Astrocyte of the hippocampus (primary cell): ENCODE measurements around the gene RNF14.
A peak's percentile ranks its signal among the peaks of the same experiment; 100 is the strongest.

Experiments used
- DNase-seq: peaks from one replicate; pipeline ENCODE4 v3.0.0; 2011; ENCODE audit warnings: low read depth, low spot score

Gene RNF14

DNA sequence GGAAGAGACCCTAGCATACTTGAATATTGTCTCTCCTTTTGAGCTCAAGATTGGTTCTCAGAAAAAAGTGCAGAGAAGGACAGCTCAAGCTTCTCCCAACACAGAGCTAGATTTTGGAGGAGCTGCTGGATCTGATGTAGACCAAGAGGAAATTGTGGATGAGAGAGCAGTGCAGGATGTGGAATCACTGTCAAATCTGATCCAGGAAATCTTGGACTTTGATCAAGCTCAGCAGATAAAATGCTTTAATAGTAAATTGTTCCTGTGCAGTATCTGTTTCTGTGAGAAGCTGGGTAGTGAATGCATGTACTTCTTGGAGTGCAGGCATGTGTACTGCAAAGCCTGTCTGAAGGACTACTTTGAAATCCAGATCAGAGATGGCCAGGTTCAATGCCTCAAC, 9.5 kb downstream of the RNF14 start:
- no peak for DNase-seq

DNA sequence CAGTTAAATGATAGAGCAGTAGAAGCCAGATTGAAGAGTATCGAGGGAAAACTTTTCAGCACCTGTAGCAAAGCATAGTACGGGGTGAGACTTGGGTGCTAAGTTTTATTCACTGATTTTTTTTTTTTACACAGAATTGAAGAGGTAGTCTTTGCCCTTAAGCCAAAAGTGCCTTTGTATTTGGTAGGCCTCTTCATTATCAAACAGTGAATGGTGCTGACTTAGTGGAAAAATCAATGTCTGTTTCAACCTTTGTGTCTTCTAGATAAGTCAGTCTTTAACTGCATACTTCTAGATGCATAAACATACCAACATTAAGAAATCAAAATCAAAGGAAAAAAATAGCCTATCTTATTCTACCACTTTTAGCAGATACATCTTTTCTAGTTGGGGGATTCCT, 13.7 kb downstream of the RNF14 start:
- DNase-seq = no peak

DNA sequence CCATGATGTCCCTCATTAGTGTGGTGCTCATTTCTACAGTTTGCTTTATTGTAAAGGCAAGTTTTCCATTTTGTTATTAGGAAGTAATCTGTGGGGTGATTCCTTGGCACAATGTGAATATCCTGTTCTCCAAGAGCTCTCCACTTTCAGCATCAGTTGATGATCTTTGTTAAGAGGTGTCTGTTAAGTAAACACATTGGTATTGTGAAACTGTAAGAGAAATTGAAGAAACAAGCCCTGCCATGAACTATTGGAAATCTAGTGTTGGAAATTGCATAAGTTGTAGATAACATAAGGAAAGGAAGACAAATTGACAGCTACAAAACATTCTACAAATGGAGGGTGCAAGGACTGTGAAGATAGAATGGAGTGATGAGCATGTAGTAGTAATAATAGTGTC, 17.2 kb downstream of the RNF14 start:
- no peak for DNase-seq

DNA sequence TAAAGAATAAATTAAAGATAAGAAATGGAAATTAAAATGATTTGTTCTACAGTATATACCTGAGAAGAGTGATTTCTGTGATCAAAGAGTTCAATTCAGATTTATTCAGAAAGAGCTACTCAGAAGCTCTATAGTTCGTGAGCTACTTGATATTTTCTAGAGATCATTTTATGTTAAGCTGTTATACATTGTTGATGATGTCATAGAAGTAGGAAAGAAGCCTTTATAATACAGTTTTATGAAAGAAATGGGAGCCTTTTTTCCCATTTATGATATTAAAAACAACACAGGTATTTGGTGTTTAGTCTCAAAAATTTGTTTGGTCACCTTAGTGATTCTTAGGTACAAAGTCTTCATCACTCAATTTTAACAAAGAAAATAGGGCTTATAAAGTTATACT, 20.8 kb downstream of the RNF14 start:
- DNase-seq = no peak

DNA sequence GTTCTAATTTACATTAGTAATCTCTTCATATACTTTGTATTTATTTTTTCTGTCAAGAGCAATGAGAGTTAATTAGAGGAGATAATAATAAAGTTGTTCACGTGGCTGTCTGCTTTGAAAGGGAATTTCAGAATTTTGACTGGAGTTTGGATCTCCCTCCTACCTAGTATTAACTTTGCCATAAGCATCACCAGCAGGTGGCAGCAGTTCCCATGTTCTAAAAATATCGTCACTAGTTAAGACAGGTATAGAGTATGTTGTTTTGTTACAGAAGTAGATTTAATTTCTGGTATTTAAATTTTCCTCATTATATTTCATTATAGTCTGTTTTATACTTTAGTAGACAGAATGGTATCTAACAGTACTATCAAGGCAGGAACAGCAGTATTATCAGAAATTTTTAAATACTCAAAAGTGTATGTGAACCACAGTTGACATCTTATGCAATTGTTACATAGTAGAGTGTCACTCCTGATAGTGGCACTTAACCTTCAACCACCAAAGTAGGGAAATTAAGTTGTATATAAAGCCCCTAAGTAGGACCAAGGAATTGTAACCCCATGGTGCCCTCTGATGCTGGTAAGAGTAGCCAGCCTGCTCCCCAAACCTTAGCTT, 23.6 kb downstream of the RNF14 start:
- peak; percentile 77 for DNase-seq

DNA sequence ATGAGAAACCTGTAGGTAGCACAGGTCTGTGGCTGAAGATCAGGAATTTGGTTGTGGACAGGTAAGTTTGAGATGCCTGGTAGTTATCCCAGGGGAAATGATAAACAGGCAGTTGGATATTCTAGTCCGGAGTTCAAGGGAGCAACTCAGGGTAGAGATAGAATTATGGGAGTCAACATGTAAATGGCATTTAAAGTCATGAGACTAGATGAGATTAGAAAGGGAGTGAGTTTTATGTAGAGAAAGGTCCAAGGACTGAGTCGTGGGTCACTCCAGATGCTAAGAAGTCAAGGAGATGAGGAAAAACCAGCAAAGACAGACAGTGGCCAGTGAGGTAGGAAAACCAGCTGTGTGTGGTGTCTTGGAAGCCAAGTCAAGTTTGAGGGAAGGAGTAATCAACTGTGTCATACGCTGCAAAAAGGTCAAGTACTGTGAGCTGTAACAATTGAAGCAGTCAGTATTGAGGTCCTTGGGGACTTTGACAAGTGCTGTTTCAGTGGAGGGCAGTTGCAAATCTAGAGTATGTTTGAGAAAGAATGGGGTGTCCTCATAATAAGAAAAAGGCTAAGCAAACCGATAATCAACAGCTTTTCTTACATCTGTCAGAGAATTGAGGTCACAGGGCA, 25.7 kb downstream of the RNF14 start:
- no peak for DNase-seq

DNA sequence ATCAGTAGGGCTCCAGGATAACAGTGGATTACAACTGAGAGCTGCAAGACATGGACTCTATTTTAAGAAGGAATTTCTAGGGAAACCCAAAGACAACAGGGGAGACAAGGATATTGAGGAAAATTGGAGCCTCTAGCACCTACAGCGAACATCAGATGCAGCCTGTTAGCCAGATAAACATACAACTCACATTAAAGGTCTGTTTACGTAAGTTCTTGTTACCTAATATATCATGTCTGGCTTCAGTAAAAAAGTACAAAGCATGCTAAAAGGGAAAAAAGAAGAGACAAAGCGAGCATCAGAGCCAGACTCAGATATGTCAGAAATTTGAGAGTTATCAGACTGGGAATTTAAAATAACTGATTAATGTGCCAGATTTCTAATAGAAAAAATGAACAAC, 26.8 kb downstream of the RNF14 start:
- DNase-seq = no peak

DNA sequence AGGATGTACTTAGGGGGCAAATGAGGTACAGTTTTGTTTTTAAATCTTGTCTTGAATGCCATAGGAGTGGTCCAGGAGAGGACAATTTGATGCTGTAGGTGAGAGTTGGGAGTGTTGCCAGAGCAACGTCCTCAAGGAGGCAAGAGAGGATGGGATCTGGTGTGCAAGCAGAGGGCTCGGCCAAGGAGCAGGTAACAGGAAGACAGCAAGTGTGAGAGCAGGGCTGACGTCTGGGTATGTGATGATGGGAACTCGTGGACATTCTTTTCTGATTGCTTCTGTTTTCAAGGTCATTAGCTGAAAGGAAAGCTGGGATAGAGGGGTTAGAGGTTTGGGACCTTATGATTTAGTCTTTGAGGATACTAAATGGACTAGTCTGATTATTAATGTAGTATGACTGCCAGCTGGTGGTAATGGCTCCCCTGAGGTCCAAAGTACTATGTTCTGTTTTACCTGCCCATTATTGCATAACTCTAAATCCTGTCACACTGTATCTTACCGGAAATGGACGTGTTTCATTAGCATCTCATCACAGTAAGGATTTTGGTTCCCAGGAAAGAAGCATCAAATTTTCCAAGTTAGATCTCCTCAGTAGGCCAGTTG, 28.6 kb downstream of the RNF14 start:
- no peak for DNase-seq

DNA sequence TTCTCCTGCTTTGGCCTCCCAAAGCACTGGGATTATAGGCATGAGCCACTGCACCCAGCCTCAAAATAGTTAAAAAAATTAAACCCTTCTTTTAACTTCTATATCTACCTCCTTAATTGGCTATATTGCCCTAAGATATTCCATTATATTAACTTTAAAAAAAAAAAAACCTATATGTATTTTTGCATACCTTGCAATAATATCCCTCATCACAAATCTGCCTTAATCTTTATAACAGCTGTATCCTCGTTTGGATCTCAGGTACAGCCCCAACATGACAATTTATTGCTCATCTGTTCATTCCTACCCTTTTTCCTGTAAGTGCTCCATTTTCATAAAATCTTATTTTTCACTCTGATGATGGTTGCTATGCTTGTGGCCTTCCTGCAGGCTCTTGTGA, 31.3 kb downstream of the RNF14 start:
- no peak for DNase-seq

DNA sequence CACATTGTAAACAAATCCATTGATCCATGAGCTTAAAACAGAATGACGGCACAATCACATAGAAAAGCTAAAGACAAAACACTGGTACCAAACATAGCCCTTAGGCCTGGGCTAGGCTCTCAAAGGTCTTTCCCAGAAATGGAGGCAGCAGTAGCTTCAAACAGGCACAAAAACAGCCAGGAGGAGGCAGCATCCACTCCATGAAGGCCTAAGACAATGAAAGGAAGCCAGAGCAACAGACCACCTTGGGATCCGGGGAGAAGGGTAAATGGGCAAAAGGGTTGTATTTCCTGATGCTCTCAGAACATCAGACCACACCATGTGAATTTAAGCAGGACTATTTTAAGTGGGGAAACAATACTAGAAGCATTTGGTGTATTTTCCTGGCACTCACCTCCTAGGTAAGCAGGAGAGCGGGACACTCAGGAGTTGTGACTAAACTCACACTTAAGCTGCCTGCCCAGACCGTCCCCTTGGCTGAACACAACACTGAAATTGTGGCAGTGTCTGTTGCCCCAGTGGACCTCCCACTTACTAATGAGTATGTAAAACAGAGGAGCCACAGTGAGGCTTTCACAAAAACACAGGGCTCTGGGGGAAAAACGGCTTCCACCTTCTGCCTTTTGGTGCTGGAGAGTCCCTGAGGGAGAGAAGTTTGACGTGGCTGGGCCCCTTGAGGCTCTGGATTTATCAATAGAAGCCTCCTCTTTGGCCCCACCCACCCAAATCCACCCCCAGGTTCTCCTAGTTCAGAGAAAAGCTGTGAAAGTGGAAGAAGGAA, 32.0 kb downstream of the RNF14 start:
- DNase-seq = peak; percentile 29

DNA sequence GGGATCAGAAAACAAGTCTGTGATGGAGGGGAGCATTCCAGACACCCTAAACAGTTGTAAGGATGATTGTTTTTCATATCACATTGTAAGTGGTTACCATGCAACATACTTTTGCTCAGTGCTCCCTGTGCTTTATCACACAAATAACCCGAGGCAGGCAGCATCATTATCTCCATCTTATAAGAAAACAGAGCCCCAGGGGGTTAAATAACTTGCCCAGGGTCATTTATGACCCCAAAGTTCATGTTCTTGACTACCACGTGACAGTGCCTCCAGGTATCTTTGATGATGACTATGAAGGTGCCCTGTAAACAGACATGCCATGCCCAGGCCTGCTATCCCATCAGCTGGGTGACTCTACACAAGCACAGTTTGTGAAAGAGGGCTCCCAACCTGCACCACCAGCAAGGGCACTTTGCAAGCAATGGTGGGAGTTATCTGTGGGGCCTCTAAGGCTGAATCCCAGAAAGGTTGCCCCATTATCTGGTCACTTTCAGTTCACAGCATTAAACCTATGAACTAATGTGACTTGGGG, 34.4 kb downstream of the RNF14 start:
- DNase-seq = no peak

DNA sequence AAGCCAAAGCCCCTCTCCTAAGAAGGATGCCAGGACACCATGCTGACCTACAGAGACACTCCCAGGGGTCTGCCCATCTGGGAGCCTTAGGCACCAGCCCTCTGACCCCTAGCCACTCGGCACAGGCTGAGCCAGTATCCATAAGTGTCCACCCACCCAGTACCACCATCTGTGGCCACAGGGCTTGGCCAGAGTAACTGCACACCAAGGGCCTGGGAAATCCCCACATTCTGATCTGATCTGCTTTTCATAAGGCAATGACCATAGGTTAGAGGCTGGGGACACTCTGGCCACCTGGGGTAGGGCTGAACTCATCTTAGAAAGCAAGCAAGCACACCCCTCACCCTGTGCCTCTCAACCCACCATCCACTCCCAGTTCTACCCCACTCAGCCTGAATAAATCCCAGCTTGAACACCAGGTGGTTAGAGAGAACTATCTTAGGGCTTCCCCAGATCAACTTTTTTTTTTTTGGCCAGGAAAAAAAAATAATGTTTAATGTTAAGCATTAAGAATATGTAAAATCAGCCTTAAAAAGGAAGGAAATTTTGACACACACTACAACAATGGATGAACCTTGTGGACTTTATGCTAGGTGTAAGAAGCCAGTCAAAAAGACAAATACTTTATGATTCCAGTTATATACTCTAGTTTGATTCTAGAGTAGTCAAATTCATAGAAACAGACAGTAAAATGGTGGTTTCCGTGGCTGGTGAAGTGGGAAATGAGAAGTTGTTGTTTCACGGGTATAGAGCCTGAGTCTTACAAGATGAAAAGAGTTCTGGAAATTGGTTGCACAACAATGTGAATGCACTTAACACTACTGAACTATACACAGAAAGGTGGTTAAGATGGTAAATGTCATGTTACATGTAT, 37.7 kb downstream of the RNF14 start:
- no peak for DNase-seq

DNA sequence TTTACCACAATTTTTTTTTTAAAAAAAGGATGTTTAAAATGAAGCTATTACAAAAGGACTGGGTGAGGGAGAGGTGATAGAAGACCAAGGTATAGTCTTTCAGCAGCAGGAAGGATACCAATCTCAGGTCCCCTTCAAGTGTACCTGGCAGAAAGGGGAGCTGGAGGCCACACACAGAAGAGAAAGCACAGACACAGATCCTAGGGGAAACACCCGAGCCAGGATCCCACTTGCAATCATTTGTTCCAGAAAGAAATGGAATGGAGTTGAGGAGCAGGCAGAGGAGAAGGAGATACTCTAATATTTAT, 38.3 kb downstream of the RNF14 start:
- DNase-seq = no peak

DNA sequence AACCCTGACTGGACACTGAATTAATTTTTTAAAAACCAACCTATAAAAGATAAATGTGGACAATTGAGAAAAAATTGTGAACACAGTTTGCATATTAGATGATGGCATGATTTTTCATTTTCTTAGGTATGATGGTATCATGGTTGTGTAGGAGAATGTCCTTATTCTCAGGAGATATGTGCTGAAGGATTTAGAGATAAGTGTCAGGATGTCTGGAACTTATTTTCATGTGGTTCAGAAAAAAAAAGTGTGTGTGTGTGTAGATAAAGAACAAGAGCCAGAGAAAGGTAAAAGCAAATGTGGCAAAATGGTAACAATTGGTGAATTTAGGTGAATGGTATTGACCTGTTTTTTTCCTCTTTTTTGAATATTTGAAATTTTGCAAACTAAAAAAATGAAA, 39.9 kb downstream of the RNF14 start:
- no peak for DNase-seq

DNA sequence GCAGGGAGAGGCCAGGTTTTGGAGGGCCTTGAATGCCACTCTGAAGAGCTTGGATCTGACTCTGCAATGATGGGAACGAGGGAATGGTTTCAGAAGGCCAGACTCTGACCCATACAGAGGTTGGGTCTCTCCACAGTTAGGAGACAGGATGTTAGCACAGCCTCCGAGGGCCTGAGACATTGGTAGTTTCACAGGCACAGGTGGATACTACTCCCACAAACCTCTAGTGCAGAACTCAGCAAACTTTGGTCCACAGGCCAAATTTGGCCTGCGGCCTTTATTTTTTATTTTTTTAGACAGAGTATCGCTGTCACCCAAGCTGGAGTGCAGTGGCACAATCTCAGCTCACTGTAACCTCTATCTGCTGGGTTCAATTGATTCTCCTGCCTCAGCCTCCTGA, 41.0 kb downstream of the RNF14 start:
- no peak for DNase-seq

DNA sequence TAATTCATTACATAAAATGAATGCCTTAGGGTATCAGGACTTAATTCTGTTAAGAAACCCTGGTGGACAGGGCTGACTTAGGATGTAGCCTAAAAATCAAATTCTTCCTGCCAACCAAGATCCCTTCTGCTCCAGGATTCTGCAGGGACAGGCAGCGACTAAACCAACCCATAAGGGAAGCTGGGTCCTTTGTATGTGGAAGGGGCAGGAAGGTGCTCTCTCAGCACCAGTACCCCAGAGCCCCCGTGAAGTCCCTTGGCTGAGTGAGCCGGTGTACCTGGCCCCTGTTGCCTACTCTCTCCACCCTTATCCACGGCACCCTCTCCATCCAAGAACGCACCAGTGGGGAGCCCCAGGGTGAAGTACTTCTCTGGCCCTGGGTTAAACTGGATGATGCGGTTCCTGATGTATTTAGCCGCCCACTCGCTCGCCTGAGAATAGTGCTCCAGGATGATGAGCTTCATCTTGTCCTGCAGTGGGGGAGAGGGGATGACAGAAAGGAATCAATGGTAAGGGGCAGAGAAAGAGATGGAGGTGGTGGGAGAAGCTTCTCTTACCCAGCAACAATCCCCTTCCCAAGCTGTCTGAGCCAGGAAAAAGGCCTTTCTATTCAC, 42.8 kb downstream of the RNF14 start:
- no peak for DNase-seq

DNA sequence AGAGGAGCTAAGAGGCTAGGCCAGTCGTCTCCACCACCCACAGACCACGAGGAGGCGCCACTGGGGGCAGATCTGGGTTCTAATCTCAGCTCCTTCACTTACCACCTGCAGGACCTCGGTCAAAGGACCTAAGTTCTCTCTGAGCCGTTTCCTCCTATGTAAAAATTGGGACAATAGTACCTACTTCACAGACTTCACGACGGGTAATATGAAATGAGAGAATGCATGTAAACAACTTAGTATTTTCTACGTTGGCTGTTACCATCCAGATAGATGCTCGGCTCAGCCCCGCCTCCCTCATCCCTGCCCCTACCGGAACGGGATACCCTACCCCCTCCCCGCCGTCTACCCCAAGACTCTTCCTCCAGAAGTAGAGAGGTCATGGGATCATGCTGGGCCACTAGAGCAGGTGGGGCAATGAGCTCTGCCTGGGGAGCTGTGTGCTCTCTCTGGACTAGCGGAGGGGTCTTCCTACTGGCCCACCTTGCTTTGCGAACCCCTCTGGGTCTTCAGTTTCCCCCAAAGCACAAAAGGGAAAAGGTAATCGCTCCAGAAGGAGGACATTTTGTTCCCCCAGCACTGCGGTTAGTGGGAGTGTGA, 43.4 kb downstream of the RNF14 start:
- DNase-seq = peak; percentile 54

DNA sequence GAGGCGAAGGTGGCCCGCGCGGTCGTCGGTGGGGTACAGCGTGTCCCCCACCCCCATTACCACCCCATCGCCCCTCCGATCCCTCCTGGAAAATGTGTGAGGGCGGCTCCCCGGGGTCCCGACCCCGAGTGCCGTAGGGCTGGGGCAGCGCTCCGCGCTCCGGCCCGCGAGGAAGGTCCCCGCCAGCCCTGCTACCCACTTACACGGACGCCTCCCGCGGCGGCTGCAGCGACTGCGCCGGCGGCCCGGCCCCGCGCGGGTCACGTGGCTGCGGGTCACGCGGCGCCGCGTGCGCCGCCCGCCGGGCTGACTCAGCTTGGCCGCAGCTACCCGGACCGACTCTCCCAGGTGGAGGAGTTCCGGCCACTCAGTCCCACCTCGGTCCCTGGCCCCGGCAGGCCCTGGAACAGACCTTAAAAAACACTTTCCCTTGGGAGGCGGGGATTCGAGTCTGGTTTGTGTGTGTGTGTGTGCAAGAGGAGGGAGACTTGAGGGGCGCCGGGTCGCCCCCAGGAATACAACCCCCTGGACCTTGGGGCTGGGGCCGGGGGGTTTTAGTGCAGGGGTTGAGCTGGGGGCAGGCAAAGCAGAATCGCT, 44.0 kb downstream of the RNF14 start, which contains the start of gene GNPDA1:
Gene GNPDA1 (minus strand): TSS at position 236 of the 597 bp plus-strand sequence. CDS start 992 bp downstream, outside the sequence.
- peak; percentile 95 for DNase-seq

DNA sequence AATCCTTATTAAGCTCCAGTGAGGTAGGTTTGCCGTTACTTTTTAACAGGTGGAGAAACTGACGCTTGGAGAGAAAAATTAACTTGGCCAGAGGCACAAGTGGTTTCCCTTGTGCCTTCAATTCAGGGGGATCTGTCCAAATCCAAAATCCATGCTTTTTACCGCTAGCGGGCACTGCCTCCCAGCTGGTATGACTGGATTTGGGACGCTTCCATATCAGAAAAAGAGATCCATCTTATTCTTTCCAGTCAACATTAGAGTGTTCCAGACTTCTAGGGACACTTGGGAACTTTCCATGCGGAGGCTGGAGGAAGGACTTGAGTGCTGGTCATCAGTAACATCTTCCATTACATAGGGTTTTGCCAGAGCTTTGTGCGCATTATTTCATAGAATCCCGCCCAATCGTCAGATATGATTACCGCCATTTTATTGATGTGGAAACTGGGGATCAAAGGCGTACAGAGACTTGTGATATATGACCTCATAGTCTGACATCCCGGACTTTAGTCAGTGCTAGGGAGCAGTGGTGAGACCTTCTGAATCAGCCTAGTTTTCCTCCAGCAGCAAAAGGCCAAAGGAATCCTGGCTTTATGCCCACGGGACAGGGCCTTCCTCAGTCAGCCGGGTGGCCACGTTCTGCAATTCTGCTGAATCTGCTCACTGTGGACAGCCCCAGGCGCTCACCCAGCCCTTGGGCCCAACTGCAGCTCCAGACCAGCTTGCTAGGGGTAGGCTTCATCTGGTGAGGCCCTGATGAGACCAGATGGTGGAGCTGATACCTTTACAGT, 45.0 kb downstream of the RNF14 start:
- DNase-seq = peak; percentile 45
